GM18507 (cell line): ENCODE data around the gene COMMD7.

ENCODE experiments used
- DNase-seq: peaks from one replicate; pipeline ENCODE4 v3.0.0; 2011; ENCODE audit warnings: low read depth; ENCODE audit not compliant: insufficient read length; ENCODE audit errors: extremely low spot score
- FAIRE-seq: peaks from 2 replicates; lab custom pipeline; 2011; peaks lifted over from hg19 to GRCh38; lab: Jason Lieb, UNC

Gene COMMD7

DNA sequence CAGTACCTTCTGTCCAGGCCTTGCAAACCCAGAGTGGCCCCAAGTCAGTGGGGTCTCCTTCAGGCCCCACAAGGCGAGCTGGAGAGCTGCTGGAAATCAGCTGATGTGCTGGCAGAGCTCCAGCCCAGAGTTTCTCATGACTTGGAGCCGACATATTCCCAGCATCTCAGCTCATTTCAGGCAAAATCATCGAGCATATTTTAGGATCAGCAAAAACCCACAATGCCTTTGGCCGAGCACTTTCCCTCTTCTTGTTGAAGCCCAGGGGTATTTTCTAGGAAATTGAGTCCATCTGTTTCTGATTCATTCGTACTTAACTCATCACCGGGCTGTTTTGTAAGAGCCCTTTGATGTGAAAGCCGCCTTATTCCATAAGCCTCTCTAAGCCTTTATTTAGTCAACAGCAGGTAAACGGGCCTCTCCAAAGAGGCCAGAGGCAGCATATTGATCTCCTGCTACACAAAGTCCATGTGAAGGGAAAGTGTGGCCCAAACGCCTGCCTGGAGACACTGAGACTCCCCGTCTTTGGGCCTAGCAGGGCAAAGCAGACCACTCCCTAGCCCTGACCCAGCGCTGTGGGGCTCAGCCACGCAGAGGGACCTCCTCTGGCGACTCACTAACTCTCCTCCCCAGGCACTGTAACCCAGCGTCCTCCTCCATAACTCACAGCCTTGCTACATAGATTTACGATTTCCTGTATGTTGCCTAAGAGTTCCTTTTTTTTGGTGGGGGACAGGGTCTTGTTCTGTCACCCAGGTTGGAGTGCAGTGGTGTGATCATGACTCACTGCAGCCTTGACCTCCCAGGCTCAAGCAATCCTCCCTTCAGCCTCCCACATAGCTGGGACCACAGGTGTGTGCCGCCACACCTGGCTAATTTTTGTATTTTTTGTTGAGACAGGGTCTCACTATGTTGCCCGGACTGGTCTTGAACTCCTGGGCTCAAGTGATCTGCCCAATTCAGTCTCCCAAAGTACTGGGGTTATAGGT is 57.4 kb downstream of the COMMD7 start:
- DNase-seq = no peak
- FAIRE-seq = no peak

DNA sequence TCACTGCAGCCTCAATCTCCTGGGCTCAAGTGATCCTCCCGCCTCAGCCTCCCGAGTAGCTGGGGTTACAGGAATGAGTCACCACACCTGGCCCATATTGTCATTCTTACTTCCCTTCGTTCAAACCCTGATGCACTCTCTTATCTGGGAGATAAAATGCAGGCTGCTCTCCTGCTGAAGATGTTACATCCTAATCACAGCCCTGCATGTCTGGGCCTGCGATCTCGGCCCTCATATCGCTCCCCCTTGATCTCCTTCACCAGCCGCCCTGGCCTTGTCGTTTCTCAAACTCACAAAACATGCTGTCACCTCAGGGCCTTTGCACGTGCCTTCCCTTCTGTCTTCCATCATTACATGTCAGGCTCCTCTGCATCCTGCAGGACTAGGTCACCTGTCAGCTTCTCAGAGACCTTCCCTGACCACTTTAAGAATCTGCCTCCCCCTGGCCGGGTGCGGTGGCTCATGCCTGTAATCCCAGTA is 60.7 kb downstream of the COMMD7 start:
- no peak for FAIRE-seq
- DNase-seq = no peak

DNA sequence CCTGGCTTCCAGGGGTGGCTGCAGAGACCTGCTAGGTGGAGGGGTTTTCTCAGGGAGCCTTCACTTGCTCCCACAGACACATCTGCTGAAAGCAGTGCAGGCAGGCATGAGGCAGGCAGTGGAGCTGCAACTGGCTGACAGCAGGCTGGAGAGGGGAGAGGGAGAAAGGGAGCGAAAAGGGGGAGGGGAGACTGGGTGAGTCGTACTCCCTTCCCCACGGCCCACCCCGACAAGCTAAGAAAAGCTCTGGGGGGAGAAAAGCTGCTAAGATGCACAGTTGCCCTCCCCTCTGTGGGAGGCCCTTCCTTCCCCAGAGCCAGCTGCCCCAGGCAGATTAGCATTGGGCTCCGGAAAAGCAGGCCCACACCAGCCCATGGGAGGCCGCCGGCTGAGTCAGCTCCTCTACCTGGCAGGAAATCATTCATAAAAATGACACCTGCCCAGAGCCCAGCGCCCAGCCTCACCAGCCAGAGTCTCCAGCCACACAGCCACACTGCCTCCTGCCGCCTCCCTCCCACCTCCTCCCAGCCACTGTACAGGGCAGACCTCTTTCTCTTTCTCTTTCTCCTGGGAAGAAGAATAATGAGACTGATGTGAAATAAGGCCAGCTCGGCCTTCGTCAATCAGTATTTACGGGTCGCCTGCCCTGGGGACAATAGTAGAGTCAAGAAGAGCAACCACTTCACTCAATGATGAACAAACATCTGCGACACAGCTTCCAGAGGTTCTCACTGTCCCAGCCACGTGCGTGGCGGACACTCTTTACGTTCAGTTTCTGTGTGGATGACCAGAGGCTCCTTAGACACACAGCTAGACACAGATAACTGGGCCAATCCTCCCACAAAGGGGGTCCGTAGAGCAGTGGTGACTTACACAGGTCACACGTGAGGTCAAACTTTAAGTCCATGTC is 61.8 kb downstream of the COMMD7 start:
- no peak for FAIRE-seq

DNA sequence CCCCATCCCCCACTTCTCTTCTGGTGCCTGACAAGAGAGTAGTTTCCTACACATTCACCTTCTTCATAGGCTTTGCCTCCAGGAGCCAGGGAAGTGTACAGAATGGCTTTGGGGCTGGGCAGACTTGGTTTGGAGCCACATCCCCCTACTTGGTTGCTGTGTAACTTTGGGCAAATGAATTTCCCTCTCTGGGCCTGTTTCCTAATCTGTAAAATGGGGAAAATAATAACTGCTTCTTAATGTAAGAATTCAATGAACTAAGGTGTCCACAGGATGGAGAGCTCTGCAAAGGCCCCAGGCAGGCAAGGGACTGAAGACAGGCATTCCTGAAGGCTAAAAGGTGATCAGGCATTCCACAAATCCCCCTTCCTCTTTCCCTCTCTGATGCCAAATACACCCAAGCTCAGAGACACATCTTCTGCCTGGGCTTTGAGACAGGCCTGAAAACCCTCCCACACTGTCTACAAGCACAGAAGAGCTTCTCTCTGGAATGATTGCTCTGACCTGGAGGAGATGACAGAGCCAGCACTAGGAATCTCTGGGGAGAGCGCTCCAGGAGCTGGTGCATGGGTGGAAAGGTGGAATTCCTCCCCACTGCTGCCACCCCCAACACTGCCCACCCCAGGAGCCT is 62.6 kb downstream of the COMMD7 start:
- DNase-seq = no peak
- FAIRE-seq = no peak

More for the DNA sequence above, 61.8 kb downstream of the COMMD7 start:
- DNase-seq = no peak

DNA sequence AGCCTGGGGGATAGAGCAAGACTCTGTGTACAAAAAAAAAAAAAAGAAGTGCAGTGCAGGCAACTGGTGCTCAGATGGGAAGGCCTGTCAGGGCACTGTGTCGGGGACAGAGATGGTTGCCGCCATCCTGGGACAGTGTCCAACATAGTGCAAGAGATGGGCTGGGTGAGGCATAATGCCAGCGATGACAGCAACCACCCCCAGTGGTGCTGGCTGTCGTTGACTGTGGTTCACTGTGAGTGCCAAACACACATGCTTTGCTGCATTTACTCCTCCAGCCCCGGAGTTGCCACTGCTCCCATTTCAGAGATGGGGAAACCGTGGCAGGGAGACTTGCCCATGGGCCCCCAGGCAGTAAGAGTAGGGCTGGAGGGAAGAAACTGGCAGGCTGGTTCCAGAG is 64.3 kb downstream of the COMMD7 start:
- no peak for FAIRE-seq

DNA sequence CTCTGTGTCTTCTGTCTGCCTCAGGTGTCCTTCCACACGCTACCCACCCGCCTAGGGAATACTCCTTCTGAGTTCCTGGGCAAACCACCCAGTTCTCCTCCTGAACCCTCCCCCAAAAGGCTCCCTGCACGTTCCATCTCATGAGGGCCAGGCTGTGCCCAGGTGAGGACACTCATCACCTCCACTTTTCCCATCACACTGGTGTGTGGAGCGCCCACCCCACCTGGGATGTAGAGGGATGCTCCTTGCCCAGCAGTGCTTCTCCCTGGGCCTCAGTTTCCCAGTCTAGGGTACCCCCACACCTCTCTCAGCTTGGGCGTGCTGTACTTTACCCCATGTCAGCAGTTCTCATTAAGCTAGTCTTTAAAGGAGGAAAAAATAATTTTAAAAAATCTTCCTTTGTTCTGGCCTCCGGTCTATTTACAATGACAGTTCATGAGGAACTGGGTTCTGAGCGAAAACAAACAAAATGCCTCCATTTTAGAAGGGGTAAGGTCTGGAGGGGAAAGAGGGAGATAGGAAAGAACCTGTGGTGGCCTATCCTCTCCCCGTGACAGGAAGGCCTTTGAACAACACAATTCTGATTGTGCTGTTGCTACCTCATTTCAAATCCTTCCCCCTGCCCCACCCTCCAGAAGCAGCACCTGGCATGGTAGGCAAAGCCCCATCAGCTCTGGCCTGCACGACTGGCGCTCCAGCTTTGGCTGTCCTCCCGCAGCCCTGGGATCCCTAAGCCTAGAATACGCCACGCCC is 67.9 kb downstream of the COMMD7 start:
- no peak for FAIRE-seq
- no peak for DNase-seq

More for the DNA sequence above, 64.3 kb downstream of the COMMD7 start:
- no peak for DNase-seq

DNA sequence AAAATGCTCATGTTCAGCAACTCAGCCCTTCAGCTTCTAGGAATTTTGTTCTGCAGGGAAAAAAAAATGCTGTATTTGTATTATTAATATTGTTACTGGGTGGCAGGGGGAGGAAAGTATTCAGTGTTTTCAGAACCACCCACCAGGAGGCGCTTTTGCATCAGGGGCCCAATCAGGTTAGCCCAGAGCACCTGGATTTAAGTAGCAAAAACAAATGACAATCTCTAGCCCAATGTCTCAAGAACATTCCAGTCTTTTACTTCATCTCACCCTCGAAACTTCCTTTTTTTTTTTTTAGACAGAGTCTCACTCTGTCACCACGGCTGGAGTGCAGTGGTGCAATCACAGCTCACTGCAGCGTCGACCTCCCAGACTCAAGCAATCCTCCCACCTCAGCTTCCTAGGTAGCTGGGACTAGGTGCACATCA is 68.9 kb downstream of the COMMD7 start:
- FAIRE-seq = peak; percentile 56
- DNase-seq = no peak

DNA sequence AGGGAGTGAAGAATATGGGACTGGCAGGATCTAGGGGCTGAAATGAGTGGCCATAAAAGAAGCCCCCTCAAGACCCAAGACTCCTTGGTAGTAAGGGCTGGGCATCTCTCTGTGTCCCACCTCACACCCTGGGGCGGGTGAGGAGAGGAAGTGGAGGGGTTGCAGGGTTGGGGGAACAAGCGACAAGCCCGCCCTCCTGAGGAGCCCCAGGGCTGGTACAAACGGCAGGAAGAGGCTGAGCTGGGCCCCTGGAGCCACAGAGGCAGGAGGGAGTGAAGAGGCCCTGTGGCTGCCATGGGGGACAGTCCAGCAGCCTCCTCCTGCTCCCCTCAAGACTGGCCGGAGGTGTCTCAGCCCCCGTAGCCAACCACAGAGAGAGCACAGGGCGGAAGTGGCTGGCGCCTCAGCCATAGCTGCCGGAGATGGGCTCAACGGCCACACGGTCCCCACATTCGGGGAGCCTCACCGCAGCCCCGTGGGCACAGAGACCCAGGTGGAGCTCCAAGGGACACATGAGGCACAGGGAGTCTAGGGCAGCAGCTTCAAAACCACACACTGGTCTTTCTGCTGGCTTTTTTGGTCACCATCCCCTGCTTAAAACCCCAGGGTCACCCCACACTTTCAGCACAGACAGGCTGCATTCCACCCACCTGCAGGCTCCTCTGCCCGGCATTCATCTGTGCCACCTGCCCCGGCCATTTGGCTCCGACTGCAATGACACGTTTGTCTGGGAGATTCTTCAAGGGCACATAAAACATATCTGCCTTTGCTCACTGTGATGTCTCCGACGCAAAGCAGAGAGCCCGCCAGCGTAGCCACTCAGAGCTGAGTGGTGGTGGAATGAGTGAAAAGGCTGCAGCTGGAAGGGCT is 70.0 kb downstream of the COMMD7 start:
- FAIRE-seq (peak; percentile 63), DNase-seq (peak; percentile 58)

DNA sequence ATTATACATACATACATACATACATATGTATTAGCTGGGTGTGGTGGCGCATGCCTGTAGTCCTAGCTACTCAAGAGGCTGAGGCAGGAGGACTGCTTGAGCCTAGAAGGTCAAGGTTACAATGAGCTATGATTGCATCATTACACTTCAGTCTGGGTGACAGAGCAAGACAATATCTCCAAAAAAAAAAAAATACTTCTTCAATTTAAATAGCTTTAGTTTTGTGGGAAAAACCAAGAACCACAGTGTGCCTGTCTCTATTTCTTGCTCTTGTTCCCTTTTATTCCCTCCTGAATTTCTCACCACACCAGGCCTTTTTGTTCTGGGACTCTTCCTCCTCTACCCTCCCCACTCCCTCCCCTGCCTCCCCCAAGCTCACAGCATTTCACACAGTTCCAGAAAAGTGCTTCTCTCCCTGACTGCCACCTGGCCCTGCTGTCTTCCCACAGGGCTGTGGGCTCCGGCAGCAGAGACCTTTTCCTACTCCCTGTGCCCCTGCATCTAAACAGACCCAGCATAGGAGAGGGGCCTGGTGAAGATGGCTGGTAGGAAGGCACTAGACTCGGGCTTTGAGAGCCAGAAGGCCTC is 70.8 kb downstream of the COMMD7 start:
- no peak for DNase-seq

DNA sequence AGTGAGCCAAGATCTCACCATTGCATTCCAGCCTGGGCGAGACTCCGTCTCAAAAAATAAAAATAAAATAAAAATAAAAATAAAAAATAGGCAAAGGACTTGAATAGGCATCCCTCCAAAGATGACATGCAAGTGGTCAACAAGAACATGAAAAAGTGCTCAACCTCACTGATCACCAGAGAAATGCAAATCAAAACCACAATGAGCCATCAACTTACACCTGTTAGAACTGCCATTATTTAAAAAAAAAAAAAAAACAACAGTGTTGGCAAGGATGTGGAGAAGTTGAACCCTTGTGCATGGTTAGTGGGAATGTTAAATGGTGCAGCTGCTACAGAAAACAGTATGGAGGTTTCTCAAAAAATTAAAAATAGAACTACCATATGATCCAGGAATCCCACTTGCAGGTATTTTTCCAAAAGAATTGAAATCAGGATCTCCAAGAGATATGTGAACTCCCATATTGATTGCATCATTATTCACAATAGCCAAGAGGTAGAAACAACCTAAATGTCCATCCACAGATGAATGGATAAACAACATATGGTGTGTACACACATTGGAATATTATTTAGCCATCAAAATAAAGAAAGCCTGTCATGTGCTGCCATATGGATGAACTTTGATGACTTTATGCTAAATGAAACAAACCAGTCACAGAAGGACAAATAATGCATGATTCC is 72.4 kb downstream of the COMMD7 start:
- DNase-seq (no peak), FAIRE-seq (peak; percentile 65)

More for the DNA sequence above, 70.8 kb downstream of the COMMD7 start:
- FAIRE-seq = no peak

DNA sequence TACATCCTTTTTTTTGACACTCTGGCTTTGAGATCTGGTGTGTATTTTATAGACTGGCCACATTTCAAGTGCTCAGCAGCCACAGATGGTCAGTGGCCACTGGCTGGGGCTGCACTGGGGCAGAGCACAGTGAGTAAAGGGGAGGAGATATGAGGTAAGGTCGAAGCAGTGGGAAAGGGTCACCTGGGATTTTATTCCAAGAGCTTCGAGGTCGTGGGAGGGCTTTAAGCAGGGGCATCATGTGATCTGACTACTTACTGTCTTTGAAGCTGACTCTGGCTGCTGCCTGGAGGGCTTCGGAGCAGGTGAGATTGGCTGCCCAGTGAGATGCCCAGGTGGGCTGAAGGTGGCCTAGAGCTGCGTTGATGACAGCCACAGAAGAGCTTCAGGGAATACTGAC is 76.2 kb downstream of the COMMD7 start:
- FAIRE-seq = no peak

DNA sequence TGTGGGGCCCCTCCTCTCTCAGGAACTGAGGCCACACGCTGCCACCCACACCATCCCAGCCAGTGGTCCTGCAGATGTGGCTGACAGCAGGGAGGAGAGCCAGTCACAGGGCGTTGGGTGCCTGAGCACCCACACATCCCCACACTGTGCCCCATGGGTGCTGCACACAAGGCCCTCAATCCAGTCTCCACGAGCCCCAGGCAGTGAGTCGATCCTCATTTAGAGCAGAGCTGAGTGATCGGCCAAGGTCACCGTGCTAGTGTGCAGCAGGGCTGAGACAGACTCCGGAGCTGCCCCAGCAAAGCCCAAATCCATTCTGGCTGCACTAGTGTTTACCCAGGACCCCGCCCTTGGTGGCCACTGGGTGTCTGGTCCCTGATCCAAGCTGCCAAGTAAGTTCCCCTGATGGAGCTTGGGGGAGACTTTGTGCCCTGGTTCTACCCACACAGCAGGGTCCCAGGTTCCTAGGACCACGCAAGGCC is 78.5 kb downstream of the COMMD7 start:
- no peak for FAIRE-seq
- no peak for DNase-seq

More for the DNA sequence above, 76.2 kb downstream of the COMMD7 start:
- no peak for DNase-seq

DNA sequence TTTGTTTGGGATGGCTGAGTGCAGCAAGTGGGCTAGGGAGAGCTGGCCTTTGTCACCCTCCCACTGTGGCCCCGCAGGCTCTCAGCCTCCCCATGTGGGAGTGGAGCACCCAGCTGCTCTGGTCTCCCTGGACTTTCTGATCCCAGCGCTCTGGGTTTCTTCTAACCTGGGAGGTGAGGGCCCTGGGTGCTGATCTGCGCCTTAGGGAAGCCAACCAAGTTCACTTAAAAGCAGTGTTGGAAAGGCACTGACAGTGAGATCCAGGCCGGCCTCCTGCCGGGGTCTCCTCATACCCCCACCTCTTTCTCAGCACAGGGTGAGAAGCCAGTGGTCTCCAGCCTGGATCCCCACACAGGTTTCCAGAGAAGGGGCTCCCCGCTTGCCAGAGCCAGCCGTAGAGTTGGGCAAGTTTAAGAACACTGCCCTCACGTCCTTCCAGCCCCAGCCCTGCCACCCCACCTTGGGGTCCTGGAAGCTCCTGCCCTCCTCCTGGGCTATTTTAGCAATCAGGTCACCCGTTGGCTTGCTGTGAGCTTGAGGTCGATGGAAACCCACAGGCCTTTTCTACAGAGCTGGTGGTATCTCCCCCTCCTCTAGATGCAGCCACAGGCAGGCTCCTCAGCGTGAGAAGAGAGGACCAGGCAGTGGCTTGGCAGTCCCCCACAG is 79.1 kb downstream of the COMMD7 start:
- FAIRE-seq = no peak

DNA sequence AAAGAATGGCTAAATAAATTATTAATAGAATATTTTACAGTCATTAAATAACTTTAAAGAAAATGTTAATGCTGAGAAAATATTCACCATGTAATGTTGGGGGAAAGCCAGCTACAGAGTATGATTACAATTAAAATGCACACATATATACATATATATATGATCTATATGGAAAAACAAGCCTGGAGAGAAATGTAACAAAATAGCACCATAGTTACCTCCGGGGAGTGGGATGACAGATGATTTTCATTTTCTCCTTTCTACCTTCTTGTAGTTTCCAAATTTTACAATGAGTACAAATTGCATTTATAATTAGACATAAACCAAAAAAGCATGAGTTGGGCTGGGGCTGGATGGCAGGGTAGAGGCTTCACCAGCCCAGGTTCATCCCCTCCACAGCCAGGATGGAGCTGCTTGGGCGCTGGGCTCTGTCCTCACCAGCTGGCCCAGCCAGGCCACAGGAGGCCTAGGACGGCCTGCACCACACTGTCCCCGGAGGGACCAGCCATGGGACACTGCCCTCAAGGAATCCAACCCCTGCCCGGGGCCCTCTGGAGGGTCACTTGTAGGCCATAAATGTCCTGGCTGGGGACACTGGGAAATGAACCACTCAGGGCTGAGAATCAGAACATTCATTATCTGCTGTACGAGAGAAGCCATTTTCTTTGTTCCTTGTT is 79.8 kb downstream of the COMMD7 start:
- no peak for DNase-seq
- no peak for FAIRE-seq

More for the DNA sequence above, 79.1 kb downstream of the COMMD7 start:
- DNase-seq = no peak

DNA sequence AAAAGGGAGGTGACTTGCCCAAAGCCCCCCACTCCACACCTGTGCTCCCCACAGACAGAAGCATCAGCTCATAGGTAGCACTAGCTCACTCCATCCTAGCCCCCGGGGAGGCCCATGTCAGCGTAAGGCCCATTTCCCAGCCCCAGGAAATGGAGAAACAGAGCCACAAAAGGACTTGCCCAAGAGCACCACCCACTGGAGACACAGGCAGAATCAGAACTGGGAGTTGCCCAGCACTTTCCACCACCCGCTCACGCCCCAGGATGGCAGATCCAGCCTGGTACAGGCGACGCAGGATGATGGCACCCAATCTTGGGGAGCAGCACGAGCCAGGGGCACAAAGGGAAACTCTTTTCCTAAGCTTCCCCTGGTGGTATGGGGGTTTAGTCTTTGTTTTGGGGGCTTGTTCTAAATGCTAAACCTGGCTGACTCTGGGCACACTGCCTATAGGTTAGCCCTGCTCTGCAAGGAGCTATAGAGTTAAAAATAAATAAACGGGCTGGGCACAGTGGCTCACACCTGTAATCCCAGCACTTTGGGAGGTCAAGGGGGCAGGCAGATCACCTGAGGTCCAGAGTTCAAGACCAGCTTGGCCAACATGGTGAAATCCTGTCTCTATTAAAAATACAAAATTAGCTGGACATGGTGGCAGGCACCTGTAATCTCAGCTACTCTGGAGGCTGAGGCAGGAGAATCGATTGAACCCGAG is 81.3 kb downstream of the COMMD7 start:
- no peak for FAIRE-seq
- DNase-seq = no peak
